A549 (cell line): Measurements from ENCODE around the gene SV2C.

Experiments
- ATOH8 ChIP-seq: fragments of 250-450 bp; sonication (Bioruptor Pico); IDR thresholded peaks from 2 replicates; pipeline ENCODE4 v1.5.0; 2020; ENCODE audit warnings: low read depth, mild to moderate bottlenecking, moderate library complexity
- BHLHE40 ChIP-seq: IDR thresholded peaks from 2 replicates; pipeline ENCODE4 v1.6.1; 2012; ENCODE audit warnings: low read depth, low read length, inconsistent platforms
- CHD2 ChIP-seq: fragments of 150-350 bp; IDR thresholded peaks from 2 replicates; pipeline ENCODE4 v1.6.1; 2014; ENCODE audit warnings: low read length; ENCODE audit not compliant: partially characterized antibody
- CTCF ChIP-seq: fragments of >200 bp; sonication (Bioruptor Twin); formaldehyde crosslinking; IDR thresholded peaks from 3 replicates; pipeline ENCODE4 v1.5.1; 2016
- E2F6 ChIP-seq: IDR thresholded peaks from 2 replicates; pipeline ENCODE4 v1.6.1; 2012; ENCODE audit warnings: low read depth, borderline replicate concordance
- ELK1 ChIP-seq: fragments of 150-350 bp; IDR thresholded peaks from 2 replicates; pipeline ENCODE4 v1.6.1; 2014; ENCODE audit warnings: low read depth, mild to moderate bottlenecking, low read length
- HDAC2 ChIP-seq: fragments of 200-600 bp; sonication (generic); IDR thresholded peaks from 2 replicates; pipeline ENCODE4 v1.6.1; 2016
- JUN ChIP-seq, 2 experiments: fragments of >200 bp; sonication (Bioruptor Twin); formaldehyde crosslinking; IDR thresholded peaks; 2 replicates in 1 of 2; 3 replicates in 1 of 2; pipeline ENCODE4 v1.6.1; 2016 to 2017
- MAFK ChIP-seq: fragments of 450-650 bp; IDR thresholded peaks from 2 replicates; pipeline ENCODE4 v1.6.1; 2014; ENCODE audit not compliant: partially characterized antibody
- MYC ChIP-seq: IDR thresholded peaks from 2 replicates; pipeline ENCODE4 v1.6.1; 2012; ENCODE audit warnings: mild to moderate bottlenecking, inconsistent platforms, low read length, improper control_type of control experiment, borderline replicate concordance
- RFX5 ChIP-seq: fragments of 450-650 bp; IDR thresholded peaks from 2 replicates; pipeline ENCODE4 v1.7.1; 2014; ENCODE audit warnings: antibody characterized with exemption, mild to moderate bottlenecking, moderate library complexity
- RNF2 ChIP-seq: fragments of 200-600 bp; sonication (generic); IDR thresholded peaks from 2 replicates; pipeline ENCODE4 v1.6.1; 2016; ENCODE audit warnings: low read depth, mild to moderate bottlenecking, antibody characterized with exemption, moderate library complexity, borderline replicate concordance
- TF ChIP-seq, protein P1 (sequence below): IDR thresholded peaks from 2 replicates; pipeline ENCODE4 v1.6.1; 2012

GRCh38 chr5:76074487-76075065, 8.6 kb upstream of the SV2C start:
- TF ChIP-seq CTCF (no peak), CHD2 (no peak), BHLHE40 (no peak), ELK1 (no peak), JUN (IDR thresholded peaks at IDR 0.05) (no peak), E2F6 (no peak), RNF2 (no peak), HDAC2 (no peak), RFX5 (no peak), ATOH8 (CRISPR knock-in tag) (no peak), MYC (no peak), MAFK (no peak)
- TF ChIP-seq, protein P1, sequence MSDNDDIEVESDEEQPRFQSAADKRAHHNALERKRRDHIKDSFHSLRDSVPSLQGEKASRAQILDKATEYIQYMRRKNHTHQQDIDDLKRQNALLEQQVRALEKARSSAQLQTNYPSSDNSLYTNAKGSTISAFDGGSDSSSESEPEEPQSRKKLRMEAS = no peak
